HG03469 (cell line): ENCODE results near the gene SPPL2B.

Experiments
- ATAC-seq: cut with Tn5 transposase; IDR thresholded peaks from one replicate; pipeline ENCODE4 v1.9.1; 2021; ENCODE audit warnings: mild to moderate bottlenecking, moderate library complexity, moderate number of reproducible peaks; ENCODE audit not compliant: unreplicated experiment

SPPL2B gene

GRCh38 chr19:2300533-2300932 is 28.0 kb upstream of the SPPL2B start:
- no peak for ATAC-seq

- no peak for ATAC-seq
Observed at GRCh38 chr19:2302319-2303210, 25.9 kb upstream of the SPPL2B start.

GRCh38 chr19:2303211-2303798 is 25.2 kb upstream of the SPPL2B start:
- ATAC-seq: no peak

DNA sequence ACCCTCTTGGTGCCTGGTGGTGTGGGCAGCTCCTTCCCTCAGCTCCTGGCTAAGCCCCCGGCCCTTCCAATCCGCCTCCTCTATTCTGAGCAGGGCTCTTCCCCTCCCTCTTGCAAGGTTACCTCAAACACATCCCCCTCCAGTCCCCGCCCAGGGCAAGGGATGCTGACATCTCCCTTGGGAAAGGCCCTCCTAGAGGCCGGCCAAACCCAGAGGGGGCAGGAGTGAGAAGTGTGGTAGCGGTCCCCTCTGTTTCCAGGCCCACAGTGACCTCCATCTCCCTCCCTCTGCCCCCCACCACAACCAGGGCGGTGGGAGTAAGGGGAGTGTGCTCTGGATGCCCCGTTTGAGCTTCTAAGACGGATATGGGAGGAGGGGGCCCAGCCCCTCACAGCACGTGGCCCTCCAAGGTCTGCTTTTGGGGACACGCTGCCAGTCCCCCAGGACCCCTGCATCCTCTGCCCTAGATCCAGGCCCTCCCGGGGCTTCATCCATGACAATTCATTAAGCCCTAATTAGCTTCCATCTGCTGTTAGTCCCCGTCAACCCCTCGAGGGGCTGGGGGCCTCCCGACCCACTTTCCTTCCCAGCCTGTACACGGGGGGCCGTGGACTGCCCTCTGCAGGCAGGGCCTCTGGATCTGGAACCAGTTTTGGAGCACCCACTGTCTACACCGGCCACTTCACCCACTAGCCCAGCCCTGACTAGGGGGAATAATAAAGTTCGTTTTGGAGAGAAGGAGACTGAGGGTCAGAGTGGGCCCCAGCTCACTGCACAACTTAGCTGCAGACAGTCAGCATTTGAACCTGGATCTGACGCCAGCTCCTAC is 22.8 kb upstream of the SPPL2B start:
- ATAC-seq: no peak

GRCh38 chr19:2306281-2306806 is 22.1 kb upstream of the SPPL2B start:
- ATAC-seq: no peak

DNA sequence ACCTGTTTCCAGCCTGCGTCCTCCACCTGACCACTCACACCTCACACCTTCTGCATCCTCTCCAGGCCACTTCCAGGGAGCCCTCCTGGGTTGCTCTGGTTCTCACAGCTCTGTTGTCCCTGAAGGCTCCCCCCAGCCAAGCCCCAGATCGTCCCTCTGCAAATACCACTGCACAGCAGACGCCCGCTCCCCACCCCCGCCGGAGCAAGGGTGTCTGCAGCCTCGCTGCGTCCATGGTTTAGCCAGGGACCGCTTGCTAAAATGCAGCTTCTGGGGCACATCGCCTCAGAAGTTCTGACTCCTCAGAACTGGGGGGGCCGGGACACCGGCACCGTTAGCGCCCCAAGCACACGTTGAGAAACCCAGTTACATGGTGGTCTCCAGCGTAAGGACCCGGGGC is 21.5 kb upstream of the SPPL2B start:
- no peak for ATAC-seq

- no peak for ATAC-seq
Observed at GRCh38 chr19:2307518-2308012, 20.9 kb upstream of the SPPL2B start.

GRCh38 chr19:2308114-2308556 is 20.3 kb upstream of the SPPL2B start, which contains the start of gene LINGO3:
Gene LINGO3 (minus strand): TSS chr19:2308154. CDS start chr19:2291776, 16,378 bp downstream.
- ATAC-seq: no peak

DNA sequence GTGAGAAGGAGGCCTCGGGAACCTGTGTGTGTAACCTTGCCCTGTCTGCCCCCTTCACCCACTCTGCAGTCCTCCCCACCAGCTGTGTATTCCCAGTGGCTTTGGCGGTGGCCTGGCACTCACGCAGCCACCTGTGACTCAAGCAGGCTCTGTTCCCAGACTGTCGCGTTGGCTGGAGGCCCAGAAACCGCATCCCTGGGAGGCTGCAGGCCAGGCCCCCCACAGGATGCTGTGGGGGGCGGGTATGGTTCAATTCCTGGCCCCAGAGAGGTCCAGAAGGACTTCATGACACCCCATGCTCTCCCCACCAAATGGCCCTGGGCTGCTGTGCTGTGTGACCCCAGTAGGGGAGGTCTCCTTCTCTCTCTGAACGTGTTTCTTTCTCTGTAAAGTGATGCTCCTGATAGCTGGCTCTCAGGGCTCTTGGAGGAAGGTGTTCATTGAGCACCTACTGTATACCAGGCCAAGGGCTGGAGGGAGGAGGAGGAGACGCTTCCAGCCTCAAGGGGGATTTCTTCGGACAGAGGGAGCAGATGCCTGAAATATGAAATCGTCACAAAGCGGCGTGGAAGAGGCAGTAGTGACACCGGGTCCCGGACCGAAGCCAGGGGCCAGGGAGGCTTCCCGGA is 18.6 kb upstream of the SPPL2B start:
- ATAC-seq: no peak

GRCh38 chr19:2311093-2311492 is 17.4 kb upstream of the SPPL2B start:
- ATAC-seq: no peak

- no peak for ATAC-seq
Observed at GRCh38 chr19:2312820-2313501, 15.5 kb upstream of the SPPL2B start.

- ATAC-seq: no peak
Observed at GRCh38 chr19:2315121-2315817, 13.2 kb upstream of the SPPL2B start.

DNA sequence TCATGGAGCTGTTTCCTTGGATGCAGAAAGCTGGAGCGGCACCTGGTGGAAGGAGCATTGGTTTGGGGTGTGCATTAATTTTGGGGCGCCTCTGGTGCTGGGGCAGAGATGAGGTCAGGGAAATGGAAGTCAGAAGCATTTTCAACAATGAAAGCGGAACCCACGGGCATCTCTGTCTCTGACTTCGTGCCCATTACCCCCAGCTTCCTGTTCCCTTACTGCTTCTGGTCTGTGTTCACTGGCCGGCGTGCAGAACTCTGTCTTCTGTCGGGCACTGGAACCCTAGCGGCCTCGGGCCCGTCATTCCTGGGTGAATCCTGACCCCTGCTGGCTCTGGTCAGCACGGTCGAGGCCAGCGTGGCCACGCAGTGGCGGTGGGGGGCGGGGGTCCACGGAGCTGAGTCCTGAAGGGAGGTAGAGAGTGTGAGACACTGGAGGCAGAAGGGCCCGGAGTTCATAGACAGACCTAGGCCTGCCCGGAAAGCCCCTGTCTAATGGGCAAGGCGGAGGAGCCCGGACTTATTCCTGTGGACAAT is 12.6 kb upstream of the SPPL2B start:
- no peak for ATAC-seq

DNA sequence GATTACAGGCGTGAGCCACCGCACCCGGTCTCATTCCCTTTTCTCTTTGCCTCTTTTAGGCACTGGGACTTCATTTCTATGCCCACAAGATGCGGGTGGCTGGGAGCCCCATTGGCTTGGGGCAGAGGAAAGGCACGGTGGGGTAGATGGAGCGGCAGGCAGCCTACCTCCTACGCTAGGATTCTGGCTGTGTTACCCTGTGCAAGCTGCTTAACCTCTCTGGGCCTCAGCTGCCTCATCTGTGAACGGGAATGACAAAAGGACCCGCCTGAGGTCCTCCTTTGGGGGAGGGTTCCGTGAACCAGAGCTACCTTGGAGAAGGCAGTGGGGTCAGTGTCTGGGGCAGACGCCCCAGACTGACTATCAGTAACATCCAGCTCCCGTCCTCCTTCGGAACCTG is 11.2 kb upstream of the SPPL2B start:
- no peak for ATAC-seq

DNA sequence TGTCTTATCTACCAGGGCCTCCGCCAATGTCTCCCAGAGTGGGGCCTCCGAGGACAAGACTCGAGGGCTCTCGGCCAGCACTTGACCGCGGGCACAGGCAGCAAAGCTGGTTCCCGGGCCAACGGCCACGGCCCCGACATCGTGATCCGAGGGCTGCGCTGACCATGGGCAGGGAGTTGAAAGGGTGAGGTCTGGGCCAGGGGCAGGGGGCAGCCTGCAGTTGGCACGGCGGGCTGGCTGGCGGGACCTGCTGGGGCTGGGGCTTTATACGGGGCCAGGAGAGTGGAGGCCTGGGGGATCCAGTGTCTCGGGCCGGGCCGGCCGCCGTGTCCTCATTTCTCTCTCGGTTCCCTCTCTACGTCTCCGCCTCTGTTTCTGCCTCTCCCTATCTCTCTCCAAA is 10.7 kb upstream of the SPPL2B start:
- ATAC-seq: no peak

DNA sequence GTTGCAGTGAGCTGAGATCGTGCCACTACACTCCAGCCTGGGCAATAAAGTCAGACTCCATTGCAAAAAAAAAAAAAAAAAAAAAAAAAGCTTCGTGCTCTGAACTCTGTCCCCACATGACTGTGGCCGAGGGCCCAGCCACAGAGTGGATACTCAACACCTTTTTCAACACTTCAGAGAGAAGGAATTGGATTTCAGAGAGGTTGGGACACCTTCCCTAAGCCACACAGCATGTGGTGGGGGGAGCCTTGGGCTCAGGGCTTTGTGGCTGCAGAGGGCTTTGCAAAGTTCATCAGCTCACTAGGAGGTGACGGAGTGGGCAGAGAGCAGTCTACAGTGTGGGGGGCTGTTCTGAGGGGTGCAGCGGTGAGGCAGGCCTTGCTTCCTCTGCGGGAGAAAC is 9.6 kb upstream of the SPPL2B start:
- ATAC-seq: no peak

DNA sequence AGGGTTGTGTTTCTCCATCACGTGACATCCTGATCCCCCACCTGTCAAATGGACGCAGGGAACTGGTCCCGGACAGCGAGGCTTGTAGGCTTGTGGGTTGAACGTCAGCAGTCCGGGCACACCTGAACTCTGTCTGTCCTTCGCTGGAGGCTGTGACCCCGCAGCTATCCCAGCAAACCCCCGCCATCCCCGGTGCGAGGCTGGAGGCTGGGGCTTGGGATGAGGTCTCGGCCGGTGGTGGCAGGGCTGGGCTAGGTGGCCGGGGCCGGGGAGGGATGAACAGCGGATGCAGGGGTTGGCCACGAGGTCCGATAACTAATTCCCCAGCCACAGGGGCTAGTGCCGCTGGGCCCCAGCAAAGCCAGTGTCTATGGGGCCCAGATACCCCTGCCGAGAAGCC is 8.9 kb upstream of the SPPL2B start:
- ATAC-seq: no peak

DNA sequence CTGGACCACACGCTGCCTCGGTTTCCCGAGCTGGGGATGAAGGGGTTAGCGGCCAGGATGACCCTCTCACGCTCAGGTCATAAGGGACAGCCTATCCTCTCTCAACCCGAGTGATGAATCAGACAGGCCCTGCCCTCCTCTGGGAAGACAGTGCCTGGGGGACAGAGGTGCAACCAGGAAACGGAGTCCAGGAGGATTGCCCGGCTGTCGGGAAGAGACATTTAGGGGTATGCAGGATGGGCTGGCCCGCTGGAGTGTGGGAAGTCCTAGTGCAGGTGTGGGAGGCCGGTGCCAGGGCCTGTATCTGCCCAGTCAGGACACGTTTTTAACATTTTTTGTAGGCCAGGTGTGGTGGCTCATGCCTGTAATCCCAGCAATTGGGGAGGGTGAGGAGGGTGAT is 8.4 kb upstream of the SPPL2B start:
- no peak for ATAC-seq

GRCh38 chr19:2320939-2321338 is 7.5 kb upstream of the SPPL2B start:
- no peak for ATAC-seq
